DOHH2 (cell line): ENCODE measurements around the gene ZNF860.

ENCODE experiments used
- CTCF ChIP-seq: fragments of 200-600 bp; sonication (generic); IDR thresholded peaks from one replicate; pipeline ENCODE4 v1.5.1; 2014; ENCODE audit warnings: antibody characterized with exemption, mild to moderate bottlenecking, low read depth, low read length; ENCODE audit not compliant: poor library complexity, severe bottlenecking
- EZH2phosphoT487 ChIP-seq: fragments of 200-600 bp; sonication (generic); IDR thresholded peaks from 2 replicates; pipeline ENCODE4 v1.6.1; 2017; ENCODE audit warnings: borderline replicate concordance, mild to moderate bottlenecking, antibody characterized with exemption, low read length, moderate library complexity, mixed read lengths

DNA sequence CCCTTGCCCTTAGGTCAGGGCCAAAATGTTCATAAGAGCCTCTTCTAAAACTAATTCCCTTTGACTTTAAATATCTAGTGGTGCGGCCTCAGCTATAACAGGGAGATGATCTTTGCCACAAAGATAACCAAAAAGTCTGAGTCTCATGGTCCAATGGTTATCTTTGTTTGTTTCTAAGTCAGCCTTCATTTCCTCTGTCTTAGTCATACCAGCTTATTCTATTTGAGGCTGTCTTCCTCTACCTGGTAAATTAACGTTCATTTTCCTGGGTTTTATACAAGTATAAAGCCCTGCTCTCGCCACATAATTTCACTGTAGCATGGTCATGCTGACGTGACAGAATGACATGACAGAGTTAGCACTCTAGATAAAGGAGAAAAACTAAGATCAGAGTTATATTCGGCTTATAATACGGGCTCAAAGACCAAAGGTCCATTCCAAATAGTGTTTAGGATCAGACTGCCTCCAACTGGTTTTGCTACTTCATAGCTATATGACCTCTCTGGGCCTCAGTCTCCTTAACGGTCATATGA, 18.4 kb downstream of the ZNF860 start:
- TF ChIP-seq CTCF: no peak
- no peak for TF ChIP-seq EZH2phosphoT487
